Duodenal mucosa (tissue), 2 donors: Measurements from ENCODE around the gene TPP2.

ENCODE experiments used
- H3K27ac ChIP-seq: one replicate; pipeline ENCODE4 v1.7.0; 2013; ENCODE audit warnings: low read depth, low read length
- H3K27me3 ChIP-seq, 2 donors: one replicate each; pipeline ENCODE4 v1.7.0; 2013; ENCODE audit warnings: low read length in 2 of 2, control low read depth in 1 of 2; ENCODE audit not compliant: insufficient read depth in 2 of 2, control insufficient read depth in 1 of 2
- H3K36me3 ChIP-seq, 2 donors: one replicate each; pipeline ENCODE4 v1.7.0; 2013; ENCODE audit warnings: low read length in 2 of 2, control low read depth in 1 of 2; ENCODE audit not compliant: insufficient read depth in 2 of 2, control insufficient read depth in 1 of 2
- H3K4me1 ChIP-seq, 2 donors: one replicate each; pipeline ENCODE4 v1.7.0; 2013; ENCODE audit warnings: low read length in 2 of 2, control low read depth in 1 of 2; ENCODE audit not compliant: insufficient read depth in 2 of 2, control insufficient read depth in 1 of 2
- H3K4me3 ChIP-seq, 2 donors: one replicate each; pipeline ENCODE4 v1.7.0; 2013; ENCODE audit warnings: low read length in 2 of 2, low read depth in 1 of 2
- H3K9ac ChIP-seq, 2 donors: one replicate each; pipeline ENCODE4 v1.7.0; 2013; ENCODE audit warnings: low read length in 2 of 2, low read depth in 1 of 2
- H3K9me3 ChIP-seq, 2 donors: one replicate each; pipeline ENCODE4 v1.7.0; 2013; ENCODE audit warnings: low read length in 2 of 2, control low read depth in 1 of 2; ENCODE audit not compliant: control insufficient read depth in 1 of 2

The TPP2 gene

DNA sequence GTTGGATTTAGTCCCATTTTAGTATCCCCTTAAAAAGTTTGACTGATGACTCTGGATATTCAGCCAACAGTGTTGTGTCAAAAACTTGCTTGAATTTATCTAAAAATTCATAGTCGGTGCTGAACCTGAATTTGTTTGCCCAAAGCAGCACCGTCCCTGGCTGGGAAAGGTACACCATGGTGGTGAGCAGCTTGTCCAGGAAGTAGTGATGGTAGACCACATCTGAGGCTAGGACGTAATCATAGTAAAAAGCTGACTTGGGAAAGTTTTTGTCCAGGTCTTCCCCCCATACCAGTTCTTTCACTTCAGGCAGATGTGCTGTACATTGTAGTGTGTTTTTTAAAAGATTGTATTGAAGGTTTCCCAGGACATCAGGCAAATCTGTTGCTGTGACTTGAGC is 89.2 kb downstream of the TPP2 start:
- Histone ChIP-seq H3K27me3 (peaks cover 0 to 2% of the 10 kb centered on the region in 2 donors), H3K4me1 (no peaks in the 10 kb centered on the region), H3K27ac (no peak overlapping the region), H3K36me3 (no peaks in the 10 kb centered on the region), H3K9ac (no peak overlapping the region), H3K4me3 (no peak overlapping the region), H3K9me3 (no peaks in the 10 kb centered on the region)

DNA sequence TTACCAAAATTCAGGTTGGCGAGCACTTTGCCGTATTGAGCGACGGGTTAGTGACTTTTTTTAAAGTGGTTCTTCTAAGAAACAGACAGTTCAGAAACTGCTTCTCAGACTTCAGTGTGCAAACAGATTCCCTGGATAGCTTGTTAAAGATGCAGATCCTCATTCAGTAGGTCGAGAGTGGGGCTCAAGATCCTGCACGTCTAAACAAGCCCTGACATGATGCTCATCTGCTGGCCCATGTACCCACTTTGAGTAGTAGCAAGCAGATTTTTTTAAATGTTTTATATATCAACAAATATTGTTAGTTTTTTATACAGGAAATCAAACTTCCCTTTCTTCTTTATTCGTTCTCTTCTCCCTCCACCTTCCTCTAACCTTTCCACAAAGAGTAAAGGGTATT is 90.7 kb downstream of the TPP2 start:
- H3K4me3 ChIP-seq = no peak overlapping the region
- H3K4me1 ChIP-seq = no peaks in the 10 kb centered on the region
- no peaks in the 10 kb centered on the region for H3K9me3 ChIP-seq
- no peaks in the 10 kb centered on the region for H3K36me3 ChIP-seq
- H3K9ac ChIP-seq = no peak overlapping the region
- H3K27me3 ChIP-seq = peaks cover 7 to 8% of the 10 kb centered on the region in 2 donors
- H3K27ac ChIP-seq = no peak overlapping the region

DNA sequence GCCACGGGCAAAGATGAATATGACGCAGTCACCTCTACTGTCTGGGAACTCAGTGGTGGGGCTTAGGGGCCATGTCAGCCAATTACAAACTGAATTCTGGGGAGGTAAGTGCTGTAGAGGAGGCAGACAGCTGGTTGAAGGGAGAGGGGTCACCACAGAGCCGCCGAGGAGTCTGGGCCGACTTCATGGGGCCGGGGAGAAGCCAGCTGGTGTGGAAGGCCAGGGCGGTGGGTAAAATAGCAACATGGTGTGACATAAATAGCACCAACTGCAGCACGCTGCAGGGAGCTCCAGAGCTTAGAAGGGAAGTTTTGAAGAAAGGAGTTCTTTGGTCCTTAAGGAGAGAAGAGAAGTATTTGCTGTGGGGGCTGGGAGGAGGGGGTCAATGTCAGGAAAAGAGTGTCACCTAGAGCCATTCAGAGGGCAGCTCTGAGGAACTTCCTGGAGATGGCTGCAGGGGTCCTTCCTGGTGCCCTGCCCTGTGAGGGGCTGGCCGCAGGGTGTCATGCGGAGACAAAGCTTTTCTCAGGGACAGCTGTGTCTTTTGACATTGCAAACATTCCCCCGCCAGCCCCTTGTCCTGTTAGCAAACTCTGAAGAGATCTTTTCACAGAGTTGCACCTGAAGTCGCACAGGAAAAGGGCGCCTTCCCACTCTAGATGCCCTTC is 91.7 kb downstream of the TPP2 start:
- Histone ChIP-seq H3K9ac (no peak overlapping the region), H3K4me1 (no peaks in the 10 kb centered on the region), H3K27ac (no peak overlapping the region), H3K36me3 (no peaks in the 10 kb centered on the region), H3K4me3 (no peak overlapping the region), H3K27me3 (peaks cover 8 to 11% of the 10 kb centered on the region in 2 donors), H3K9me3 (no peaks in the 10 kb centered on the region)

DNA sequence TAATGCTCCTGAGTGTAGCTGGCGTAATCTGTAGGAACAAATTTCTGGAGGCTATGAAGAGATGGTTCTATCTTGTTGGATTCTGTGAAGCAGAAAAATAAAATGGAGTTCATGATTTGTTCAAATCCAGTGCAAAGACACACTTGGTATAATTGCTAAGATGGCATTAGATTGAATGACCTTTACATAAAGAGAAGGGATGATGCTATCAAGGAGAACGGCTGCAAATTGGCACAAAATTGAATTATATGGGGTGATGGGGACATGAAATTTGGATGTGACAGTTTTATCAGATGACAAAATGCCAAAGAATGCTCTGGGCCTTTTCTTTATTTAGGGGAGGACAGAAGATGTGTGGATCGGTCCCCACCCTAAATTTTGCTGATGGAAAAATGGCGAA is 94.1 kb downstream of the TPP2 start:
- no peaks in the 10 kb centered on the region for H3K36me3 ChIP-seq
- peaks cover 12 to 14% of the 10 kb centered on the region in 2 donors for H3K27me3 ChIP-seq
- H3K4me3 ChIP-seq = no peak overlapping the region
- no peak overlapping the region for H3K9ac ChIP-seq
- no peak overlapping the region for H3K27ac ChIP-seq
- no peaks in the 10 kb centered on the region for H3K4me1 ChIP-seq
- no peaks in the 10 kb centered on the region for H3K9me3 ChIP-seq

DNA sequence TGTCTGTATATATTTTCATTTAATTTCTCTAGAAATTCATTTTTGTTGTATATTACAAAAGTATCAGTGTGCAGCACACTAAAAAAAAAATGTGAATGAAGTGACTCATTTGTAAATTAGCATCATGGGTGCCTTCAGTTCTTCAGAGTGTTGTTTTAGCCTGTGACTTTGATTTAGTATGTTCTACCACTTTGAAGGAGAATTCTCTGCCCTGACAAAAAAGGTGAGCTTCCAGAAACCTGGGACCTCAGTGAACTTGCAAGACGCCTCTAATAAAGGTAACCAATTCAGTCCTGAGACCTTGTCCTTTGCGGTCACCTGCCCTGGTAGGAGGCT is 95.7 kb downstream of the TPP2 start:
- H3K9ac ChIP-seq = no peak overlapping the region
- no peaks in the 10 kb centered on the region for H3K4me1 ChIP-seq
- H3K9me3 ChIP-seq = no peaks in the 10 kb centered on the region
- H3K36me3 ChIP-seq = no peaks in the 10 kb centered on the region
- no peak overlapping the region for H3K27ac ChIP-seq
- H3K27me3 ChIP-seq = peaks cover 12 to 14% of the 10 kb centered on the region in 2 donors
- no peak overlapping the region for H3K4me3 ChIP-seq

DNA sequence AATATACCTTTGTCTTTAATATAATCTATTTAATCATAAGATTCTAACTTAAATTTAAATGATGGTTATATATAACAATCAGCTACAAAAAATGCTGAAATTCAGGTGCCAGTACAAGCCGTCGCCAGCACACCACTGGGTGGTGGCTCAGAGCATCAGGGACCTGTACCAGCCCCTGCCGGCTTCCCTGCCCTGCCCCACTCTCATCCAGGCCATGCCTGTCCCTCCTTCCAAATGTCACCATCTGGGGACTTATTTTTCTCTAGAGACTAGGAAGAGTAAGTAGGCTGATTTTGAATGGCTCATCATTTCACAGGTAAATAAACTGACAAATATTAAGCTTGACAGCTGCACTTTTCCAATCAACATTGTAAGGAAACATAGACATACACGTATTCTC is 96.5 kb downstream of the TPP2 start:
- peaks cover 12 to 14% of the 10 kb centered on the region in 2 donors for H3K27me3 ChIP-seq
- H3K36me3 ChIP-seq = no peaks in the 10 kb centered on the region
- no peaks in the 10 kb centered on the region for H3K4me1 ChIP-seq
- H3K9ac ChIP-seq = no peak overlapping the region
- no peaks in the 10 kb centered on the region for H3K9me3 ChIP-seq
- H3K27ac ChIP-seq = no peak overlapping the region
- H3K4me3 ChIP-seq = no peak overlapping the region

DNA sequence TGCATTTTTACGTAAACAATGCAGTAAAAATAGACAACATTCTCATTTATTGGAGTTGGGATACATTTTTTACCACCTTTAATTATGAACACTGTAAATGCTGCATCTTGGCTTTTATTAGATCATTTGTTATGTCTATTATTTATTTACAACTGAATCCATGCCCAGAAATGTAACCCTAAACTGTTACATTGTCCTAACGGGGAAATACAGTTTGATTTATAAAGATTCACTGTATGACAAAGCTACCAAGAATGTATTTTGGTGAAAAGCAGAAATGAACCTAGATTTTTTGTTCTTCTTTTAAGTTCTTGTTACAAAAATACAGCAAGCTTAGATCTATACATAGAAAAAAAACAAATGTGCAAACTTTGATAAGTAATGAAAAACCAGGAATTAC is 97.0 kb downstream of the TPP2 start:
- no peaks in the 10 kb centered on the region for H3K9me3 ChIP-seq
- H3K27ac ChIP-seq = no peak overlapping the region
- no peak overlapping the region for H3K9ac ChIP-seq
- H3K36me3 ChIP-seq = no peaks in the 10 kb centered on the region
- H3K4me3 ChIP-seq = no peak overlapping the region
- peaks cover 12 to 14% of the 10 kb centered on the region in 2 donors for H3K27me3 ChIP-seq
- no peaks in the 10 kb centered on the region for H3K4me1 ChIP-seq

DNA sequence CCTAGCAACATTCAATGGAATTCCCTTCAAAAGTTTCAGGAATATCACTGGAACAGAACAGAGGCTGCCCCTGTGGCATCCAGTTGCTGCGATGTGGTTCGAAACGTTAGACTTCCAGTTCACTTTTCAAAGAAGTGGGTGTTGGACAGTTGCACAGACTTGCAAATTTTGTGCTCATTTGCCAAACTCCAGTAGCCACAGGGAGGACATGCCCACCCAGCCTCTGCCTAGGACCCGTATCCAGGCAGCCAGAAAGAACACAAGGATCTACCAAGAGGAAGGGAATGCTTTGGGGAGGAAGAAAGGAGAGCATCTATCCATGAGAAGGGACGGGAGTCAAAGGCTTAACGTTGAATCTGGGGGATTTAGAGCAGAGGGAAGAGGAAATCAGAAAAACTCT is 98.2 kb downstream of the TPP2 start, which contains the start of gene METTL21C:
METTL21C (minus strand) TSS at position 108 of the 400 bp plus-strand sequence. CDS start 546 bp downstream, outside the sequence.
- peaks cover 12% of the 10 kb centered on the region in 2 donors for H3K27me3 ChIP-seq
- no peak within 1 kb of the TSS for H3K4me3 ChIP-seq
- no peaks in the 10 kb centered on the region for H3K9me3 ChIP-seq
- no peak within 1 kb of the TSS for H3K9ac ChIP-seq
- H3K36me3 ChIP-seq = no peaks in the 10 kb centered on the region
- no peaks in the 10 kb centered on the region for H3K4me1 ChIP-seq
- no peak within 1 kb of the TSS for H3K27ac ChIP-seq

DNA sequence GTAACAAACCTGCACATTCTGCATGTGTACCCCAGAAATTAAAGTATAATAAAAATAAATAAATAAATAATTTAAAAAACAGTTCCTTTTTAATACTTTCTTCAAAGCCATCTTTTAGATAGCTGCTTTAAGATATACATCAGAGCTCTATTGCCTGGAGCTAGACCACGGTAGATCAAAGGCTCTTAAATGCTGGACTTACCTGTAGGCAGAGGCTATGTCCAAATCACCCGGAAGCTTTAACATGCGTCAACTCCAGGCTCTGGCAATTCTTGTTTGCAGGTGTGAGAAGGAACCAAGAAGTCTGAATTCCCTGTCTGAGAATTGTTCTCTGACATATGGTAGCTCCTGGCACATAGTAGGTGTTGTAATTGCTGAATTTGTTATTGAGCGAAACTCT is 99.7 kb downstream of the TPP2 start:
- Histone ChIP-seq H3K27me3 (peaks cover 12% of the 10 kb centered on the region in 2 donors), H3K36me3 (no peaks in the 10 kb centered on the region), H3K4me3 (no peak overlapping the region), H3K9me3 (no peaks in the 10 kb centered on the region), H3K4me1 (no peaks in the 10 kb centered on the region), H3K27ac (no peak overlapping the region), H3K9ac (no peak overlapping the region)

DNA sequence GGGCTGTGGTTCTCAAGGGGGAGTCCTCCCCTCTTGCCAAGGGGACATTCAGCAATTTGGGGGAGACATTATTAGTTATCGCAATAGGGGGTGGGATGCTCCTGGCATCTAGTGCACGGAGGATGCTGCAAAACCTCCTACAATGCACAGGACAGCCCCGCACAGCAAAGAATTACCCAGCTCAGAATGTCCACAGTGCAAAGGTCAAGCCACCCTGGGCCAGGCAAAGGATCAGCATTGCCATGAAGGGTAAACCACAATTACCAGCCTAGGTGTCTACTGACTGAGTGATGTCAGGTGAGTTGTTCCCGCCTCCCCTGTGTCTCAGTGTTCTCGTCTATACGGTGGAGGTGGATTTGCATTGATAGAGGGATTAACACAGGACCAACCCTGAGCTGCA is 100.5 kb downstream of the TPP2 start:
- H3K27me3 ChIP-seq = peaks cover 4 to 7% of the 10 kb centered on the region in 2 donors
- H3K4me3 ChIP-seq = no peak overlapping the region
- no peaks in the 10 kb centered on the region for H3K36me3 ChIP-seq
- H3K27ac ChIP-seq = no peak overlapping the region
- no peak overlapping the region for H3K9ac ChIP-seq
- H3K4me1 ChIP-seq = no peaks in the 10 kb centered on the region
- H3K9me3 ChIP-seq = no peaks in the 10 kb centered on the region
